GM21381 (cell line): ENCODE measurements around the gene ARFGEF3.

Experiments used
- ATAC-seq: cut with Tn5 transposase; IDR thresholded peaks from one replicate; pipeline ENCODE4 v1.9.1; 2021; ENCODE audit warnings: mild to moderate bottlenecking, moderate library complexity; ENCODE audit not compliant: unreplicated experiment

Gene ARFGEF3

GRCh38 chr6:138240476-138241245 lies 78.9 kb downstream of the ARFGEF3 start:
- ATAC-seq, result no peak

DNA sequence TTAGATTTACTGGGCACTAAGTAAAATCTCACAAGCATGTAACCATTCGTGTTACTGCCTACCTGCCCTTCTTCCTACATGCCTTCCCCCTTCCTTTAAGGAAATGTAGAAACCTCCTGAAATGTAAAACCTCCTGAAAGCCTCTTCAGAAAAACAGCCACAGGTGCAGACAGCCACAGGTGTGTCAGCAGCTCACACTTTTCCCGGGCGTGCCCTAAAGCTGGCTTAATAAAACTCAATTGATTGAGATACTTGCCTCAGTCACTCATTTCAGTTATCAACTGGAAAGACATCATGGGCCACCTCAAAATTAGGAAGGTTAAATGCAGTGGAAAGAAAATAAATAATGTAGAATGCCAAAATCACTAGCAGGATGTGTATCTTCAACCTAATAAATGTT lies 79.6 kb downstream of the ARFGEF3 start:
- no peak for ATAC-seq

DNA sequence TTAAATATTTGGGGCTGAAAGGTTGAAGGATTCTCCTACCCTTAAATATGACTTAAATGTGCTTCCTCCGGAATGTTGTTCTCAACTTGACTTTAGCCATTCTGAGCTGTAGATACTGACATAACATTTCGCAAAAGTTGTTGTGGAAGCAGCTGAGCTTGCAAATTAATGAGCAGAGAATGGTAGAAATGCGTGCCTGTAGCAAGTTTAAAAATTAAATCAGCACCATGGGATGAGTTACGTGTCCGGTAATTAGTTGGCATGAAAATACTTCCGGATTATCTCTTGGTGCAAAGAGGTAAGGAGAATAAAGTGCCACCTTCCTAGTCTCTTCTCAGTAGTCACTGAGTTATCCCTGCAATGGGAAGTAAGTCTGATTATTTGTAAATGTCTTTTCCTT lies 80.2 kb downstream of the ARFGEF3 start:
- no peak for ATAC-seq

- no peak for ATAC-seq
These were observed 81.4 kb downstream of the ARFGEF3 start for GRCh38 chr6:138242987-138243592.

DNA sequence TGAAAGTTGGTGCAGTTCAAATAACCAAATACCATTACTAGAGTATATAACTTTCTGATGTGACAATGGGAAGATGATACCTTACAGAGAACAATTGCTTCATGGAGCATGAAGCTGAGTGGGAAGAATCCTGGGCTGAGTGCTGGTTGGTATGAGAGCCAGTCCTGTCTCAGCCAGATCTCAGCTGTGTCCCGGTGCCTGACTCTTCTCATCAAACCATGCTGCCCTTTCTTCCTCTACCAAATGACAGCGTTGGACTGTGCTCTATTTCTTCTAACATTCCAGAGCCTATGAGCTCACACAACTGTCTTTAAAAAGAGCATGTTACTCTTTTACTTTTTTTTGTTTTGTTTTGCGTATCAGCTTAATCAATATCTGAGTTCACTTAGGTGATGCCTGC lies 84.0 kb downstream of the ARFGEF3 start:
- no peak for ATAC-seq

DNA sequence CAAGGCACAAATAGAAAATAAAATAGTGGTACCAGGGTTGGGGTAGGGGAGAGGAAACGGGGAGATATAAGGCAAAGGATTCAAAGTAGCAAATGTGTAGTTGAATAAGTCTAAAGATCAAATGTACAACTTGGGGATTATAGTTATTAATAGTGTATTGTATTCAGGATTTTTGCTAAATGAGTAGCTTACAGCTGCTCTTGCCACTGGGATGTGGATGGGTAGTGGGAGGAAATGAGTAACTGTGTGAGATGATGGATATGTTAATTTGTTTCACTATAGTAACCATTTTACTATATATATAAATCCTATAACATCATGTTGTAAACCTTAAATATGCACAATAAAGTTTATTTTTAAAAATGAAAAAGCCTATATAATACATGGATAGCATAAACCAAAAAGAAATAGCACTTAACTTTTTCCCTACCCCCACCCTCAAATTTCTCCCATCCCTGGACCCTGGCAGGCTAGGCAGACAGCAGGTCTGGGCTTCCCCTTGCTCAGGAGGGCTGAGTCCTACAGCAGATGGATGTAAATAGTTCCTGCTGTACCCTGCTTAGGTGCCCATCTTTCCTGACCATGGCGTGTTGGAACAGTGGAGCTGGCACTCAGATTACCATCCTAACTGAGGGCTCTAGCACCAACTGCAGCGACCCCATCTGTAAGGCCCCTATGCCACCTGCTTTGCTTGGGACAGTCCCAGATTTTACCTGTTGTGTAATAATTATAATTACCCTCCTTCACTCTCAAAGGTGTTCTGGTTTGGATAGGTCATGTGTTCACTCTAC lies 85.1 kb downstream of the ARFGEF3 start:
- no peak for ATAC-seq

GRCh38 chr6:138248011-138248410 lies 86.3 kb downstream of the ARFGEF3 start:
- ATAC-seq, result no peak

DNA sequence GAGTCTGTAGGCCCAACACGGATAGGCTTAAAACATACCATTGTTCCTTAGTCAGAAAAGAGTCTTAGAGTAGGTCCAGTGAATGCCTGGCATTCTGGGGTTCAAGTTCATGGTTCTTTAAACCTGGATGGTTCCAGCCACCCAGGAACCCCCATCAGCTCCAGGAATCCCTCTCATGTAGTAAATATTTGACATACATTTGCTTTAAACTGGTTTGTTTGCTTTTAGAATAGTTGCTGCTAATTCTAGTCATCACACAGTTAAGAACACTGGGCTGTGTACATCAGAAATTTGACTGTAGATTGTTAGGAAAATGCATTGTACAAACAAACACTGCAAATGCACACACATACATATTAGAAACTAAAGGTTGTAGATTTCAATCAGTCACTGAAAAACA lies 87.1 kb downstream of the ARFGEF3 start:
- ATAC-seq, result no peak

DNA sequence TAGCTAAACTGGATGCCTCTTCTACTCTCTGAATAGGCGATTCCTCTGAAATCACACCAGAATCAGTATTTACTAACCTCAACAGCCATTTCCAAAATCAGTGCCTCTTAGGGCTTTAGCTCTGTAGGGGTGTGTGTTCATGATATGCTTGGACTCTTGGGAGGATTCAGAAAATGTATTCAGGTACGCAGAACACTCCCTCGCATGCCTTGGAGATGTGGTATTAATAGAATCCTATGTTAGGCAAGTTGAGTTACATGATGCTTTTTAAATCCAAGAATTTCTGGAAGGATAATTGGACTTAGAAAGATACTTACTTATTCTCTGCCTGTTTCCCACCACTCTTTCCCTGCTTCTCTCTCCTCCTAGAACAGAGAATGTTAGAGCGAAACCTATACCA lies 88.3 kb downstream of the ARFGEF3 start:
- no peak for ATAC-seq

GRCh38 chr6:138250513-138251247 lies 88.9 kb downstream of the ARFGEF3 start:
- no peak for ATAC-seq

GRCh38 chr6:138253731-138254130 lies 92.0 kb downstream of the ARFGEF3 start:
- no peak for ATAC-seq

GRCh38 chr6:138255443-138255842 lies 93.7 kb downstream of the ARFGEF3 start:
- ATAC-seq, result no peak

GRCh38 chr6:138257638-138258040 lies 95.9 kb downstream of the ARFGEF3 start:
- no peak for ATAC-seq

GRCh38 chr6:138258197-138258596 lies 96.5 kb downstream of the ARFGEF3 start:
- no peak for ATAC-seq

GRCh38 chr6:138258991-138259390 lies 97.3 kb downstream of the ARFGEF3 start:
- ATAC-seq, result no peak

GRCh38 chr6:138261116-138261780 lies 99.5 kb downstream of the ARFGEF3 start:
- ATAC-seq, result no peak

- ATAC-seq, result no peak
These were observed 102.2 kb downstream of the ARFGEF3 start for GRCh38 chr6:138263963-138264362.

DNA sequence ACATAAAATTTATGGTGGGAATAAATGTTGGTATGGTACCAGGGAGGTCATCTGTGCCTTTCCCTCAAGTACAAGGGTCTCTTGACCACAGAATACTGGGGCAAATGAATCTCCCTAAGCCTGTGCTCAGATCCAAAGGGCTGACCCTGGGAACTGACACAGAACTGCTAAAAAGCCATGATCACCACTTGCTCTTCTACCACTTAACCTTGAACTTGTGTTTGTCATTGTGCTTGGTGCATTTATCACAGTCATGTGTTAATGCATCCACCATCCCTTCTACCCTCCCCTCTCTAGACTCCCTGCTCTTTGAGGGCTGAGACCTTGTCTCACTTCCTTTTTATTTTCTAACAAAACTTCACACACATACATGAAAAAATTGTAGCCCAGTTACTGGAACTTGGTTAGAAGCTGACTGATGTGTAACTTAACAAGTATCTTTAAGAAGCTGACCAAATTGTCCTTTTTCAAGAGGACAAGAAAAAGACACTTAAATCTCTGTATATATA lies 102.7 kb downstream of the ARFGEF3 start:
- ATAC-seq, result no peak

DNA sequence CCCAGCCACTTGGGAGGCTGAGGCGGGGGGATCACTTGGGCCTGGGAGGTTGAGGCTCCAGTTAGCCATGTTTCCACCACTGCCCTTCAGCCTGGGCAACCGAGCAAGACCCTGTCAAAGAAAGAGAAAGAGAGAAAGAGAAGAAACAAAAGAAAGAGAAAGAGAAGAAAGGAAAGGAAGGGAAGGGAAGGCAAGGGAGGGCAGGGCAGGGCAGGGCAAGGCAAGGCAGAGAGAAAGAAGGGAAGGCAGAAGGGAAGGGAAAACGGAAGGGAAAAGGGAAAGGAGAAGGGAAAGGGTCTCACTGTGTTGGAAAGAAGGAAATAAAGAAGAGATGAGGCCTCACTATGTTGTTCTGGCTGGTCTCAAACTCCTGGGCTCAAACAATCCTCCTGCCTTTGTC lies 104.4 kb downstream of the ARFGEF3 start:
- no peak for ATAC-seq
